GM21619 (cell line): ENCODE results near the gene TGIF2.

Experiments
- ATAC-seq: cut with Tn5 transposase; IDR thresholded peaks from one replicate; pipeline ENCODE4 v1.9.1; 2021; ENCODE audit not compliant: unreplicated experiment

The TGIF2 gene

DNA sequence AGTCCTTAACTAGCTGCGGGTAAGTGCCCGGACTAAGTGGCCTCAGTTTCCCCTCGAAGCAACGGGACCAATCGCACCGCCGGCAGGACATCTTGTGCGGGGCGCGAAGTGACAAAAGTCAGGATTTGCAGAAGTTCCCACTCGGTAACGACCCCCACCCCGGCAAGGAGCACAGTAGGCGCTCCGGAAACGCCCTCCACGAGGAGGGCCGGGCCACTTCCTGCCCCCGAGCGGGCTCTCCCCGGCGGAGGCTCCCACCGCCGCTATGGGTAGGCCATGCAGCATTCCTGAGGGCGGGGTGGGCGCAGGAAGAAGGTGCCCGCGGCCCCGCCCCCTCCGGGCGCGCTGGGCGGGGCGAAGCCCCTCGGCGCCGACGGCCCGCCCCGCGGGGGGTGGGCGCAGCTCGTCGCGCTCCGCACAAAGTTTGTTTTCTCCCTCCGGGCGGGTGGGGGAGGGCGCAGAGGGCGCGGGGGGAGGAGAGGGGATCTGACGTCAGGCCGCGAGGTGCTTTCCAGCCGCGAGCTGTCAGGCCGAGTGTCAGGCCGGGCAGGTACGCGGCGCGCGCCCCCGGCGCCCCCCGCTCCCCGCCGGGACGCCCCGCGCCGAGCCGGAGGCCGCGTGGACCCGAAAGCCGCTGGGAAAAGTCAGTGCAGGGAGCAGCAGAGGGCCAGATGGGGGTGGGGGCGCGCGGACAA lies at the start of gene TGIF2:
Gene TGIF2 (plus strand): TSS at position 495 of the 695 bp plus-strand sequence. CDS start 5,178 bp downstream, outside the sequence.
- peak; percentile 63 for ATAC-seq

DNA sequence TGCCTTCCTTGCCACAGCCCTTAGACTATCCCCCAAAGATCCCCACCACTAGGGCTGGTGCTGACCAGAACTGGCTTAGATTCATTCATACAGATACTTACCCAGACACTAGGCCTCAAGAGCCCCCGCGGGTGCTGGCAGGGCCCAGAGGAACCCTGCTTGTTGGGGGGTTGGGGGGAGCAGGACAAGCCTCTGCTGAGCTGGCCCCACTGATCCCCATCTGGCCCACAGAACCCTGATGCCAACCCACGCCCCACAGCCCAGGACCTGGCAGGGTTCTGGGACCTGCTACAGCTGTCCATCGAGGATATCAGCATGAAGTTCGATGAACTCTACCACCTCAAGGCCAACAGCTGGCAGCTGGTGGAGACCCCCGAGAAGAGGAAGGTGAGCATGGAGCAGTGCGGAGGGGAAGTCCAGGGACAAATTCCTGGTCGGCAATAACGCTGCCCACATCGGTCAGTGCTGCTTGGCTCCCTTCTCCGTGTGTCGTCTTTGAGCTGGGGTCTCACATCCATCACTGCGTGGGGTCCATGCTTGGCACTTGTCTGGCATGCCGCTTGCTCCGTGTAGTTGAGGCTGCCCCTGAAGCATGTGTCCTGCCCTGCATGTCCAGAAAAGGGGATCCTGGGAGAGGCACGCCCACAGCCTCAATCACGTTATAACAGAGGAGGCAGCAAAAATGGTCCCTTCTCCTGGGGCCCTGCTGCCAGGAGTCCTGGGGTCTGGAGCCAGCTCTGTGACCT lies 47.6 kb upstream of the TGIF2 start:
- ATAC-seq: no peak

DNA sequence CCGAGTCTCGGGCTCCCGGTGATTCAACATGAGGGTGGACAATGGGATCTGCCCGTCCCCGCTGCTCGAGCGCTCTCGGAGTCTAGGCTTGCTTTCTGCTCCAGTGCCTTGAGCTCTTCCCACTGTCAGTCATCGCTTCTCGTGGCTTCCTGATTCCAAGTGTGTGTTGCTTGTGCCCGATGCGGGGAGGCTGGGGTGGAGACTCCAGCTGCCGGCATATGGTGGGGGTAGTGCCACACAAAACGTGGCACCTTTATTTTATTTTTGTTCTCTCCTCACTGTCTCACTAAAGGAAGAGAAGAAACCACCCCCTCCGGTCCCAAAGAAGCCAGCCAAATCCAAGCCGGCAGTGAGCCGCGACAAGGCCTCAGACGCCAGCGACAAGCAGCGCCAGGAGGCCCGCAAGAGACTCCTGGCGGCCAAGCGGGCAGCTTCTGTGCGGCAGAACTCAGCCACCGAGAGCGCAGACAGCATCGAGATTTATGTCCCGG lies 46.8 kb upstream of the TGIF2 start:
- no peak for ATAC-seq

DNA sequence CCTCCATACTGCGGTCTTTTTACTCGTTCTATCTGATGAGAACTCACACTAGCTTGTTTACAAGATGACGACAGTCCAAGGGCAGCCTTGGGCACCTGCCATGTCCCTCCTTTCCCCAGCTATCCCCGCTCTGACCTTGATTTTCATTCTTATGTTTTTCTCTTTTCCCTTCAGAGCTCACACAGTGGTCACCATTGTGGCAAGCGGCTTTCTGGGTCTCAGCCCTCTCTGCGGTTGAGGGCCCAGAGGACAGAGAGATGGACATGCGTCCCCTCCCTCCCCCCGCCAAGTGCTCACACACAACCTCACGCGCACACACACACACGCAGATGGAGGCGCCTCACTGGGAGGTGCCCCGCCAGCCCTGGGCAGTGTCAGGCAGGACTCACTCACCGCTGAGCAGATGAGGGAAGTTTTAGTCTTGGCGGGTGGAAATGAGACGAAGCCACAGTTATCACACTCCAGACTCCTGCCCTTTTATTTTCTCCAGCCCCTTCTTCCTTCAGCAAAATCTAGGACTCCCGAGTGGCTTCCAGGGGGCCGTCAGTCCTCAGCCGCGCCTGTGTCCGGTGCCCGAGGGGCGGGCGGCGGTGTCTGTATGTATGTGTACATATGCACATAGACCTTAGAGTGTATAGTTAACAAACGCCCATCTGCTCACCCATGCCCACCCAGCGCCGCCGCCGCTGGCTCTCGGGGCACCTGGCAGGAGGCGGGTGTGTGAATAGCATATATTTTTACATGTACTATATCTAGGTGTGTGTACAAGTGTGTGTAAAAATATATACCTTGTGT lies 45.9 kb upstream of the TGIF2 start:
- ATAC-seq: no peak

DNA sequence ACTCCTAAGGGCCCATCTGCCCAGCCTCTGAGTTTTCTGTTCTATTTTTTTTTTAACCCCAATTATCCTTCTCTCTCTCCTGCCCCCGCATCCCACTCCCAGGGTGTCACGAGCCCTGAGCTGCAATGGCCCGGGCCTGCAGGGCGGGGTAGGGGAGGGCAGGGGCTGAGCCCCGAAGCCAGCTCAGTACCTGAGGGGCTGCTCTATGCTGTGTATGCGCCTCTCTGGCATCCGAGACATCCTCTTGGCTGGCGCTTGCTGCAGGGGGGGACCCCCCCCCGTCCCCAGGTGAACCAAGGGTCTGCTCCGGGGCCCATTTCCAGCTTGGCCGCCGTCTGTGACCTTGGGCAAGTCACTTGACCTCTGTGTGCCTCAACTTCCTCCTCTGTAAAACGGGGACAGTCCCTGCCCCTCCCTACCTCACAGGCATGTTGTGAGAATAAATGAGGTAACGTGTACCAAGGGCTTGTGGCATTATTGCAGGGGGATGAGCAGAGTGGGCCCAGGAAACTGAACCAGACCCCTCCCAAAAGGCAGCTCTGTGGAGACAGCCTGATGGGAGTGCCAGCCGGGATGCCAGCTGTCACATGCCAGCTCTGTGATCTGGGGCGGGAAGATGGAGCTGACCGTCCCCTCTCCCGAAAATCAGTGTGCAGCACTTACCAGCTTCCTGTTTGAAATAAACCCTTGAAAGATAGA lies 45.1 kb upstream of the TGIF2 start:
- no peak for ATAC-seq

DNA sequence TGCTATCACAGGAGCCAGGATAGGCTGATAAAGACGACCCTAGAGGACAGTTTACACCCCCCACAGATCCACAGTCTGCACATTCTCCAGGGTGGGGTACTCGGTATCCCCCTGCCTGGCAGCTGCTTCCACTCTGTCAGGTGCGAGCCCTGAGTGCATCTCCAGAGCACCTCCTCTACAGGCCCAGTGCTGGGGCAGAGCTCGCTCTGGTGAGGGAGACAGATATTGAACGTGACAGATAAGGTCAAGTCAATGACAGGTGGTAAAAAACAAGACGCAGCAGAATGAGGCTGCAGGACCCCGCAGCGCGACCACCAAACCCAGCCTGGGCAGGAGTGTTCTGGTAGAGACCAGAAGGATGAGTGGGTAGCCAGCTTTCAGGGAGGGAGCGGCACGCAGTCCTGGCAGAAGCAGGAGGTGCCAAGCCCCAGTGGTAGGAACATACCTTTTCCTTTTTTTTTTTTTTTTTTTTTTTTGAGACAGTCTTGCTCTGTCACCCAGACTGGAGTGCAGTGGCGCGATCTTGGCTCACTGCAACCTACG lies 44.5 kb upstream of the TGIF2 start:
- no peak for ATAC-seq

DNA sequence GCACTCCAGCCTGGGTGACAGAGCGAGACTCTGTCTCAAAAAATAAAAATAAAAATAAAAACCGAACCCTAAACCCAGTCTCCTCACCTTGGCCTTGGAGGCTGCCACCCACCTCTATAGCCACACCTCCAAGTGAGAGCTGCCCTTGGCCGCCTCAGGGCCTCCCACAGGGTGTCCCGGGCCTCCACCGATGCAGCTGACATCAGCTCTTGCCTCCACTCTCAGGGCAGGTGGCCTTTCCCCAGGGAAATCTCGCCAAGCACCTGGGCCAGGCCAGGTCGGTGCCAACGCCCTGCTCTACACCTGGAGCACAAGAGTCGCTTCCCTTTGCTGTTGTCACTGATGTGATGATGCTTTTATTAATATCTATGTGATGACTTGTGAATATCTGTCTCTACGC lies 41.0 kb upstream of the TGIF2 start:
- ATAC-seq: no peak

DNA sequence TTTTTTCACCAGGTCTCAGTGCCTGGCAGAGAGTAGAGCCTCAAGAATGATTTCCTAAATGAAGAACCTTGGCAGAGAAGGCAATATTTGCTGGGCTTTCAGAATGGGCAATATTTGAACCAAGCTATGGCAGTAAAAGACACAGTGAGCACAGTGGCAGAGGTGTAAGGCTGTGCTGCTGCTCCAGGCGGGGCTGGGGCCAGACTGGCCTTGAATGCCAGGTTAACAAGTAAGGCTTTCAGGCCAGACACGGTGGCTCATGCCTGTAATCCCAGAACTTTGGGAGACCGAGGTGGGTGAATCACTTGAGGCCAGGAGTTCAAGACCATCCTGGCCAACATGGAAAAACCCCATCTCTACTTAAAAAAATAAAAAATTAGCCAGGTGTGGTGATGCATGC lies 40.6 kb upstream of the TGIF2 start:
- ATAC-seq: no peak

DNA sequence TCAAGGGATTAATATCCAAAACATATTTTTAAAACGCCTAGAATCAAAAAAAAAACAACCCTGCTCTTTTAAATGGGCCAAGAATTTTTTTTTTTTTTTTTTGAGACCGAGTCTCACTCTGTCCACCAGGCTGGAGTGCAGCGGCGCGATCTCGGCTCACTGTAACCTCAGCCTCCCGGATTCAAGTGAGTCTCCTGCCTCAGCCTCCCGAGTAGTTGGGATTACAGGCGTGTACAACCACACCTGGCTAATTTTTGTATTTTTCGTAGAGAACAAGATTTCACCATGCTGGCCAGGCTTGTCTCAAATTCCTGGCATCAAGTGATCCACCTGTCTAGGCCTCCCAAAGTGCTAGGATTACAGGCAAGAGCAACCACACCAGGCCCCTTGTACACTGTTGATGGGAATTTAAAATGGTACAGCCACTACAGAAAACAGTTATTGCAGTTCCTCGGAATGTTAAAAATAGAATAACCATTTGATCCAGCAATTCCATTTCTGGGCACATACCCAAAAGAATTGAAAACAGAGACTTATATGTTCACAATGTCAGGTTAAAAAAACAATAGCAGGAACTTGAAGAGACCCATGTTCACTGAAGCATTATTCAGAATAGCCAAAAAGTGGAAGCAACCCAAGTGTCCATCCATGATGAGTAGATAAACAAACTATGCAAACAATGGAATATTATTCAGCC lies 35.2 kb upstream of the TGIF2 start:
- no peak for ATAC-seq

DNA sequence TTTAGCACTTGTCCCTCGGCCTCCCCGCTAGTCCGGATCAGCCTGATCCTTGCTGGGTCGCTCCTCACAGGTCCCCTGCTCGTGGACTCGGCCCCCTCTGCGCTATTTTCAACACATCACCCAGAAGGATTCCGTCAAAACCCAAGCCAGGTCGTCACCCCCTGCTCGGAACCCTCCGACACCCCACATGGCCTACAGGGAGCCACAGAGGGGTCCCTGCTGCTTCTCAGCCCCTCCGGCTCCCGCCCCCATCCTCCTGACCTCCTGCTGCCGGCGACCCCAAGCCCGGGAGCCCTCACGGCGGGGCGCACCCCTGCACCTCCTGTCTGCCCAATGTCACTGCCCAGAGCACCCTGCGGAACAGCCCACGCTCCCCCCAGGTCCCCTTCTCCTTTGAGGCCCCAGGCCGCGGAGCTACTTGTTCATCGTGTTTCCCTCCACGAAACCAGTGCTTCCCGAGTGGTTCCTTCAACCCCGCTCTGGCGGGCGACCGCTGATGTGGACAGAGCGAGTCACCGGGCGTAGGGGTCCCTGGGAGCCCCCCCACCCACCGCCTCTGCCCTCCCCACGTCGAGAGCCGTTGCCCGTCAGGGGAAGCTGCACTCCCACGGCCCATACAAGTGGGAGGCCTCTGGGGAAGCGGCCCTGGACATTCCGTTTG lies 32.7 kb upstream of the TGIF2 start:
- no peak for ATAC-seq

DNA sequence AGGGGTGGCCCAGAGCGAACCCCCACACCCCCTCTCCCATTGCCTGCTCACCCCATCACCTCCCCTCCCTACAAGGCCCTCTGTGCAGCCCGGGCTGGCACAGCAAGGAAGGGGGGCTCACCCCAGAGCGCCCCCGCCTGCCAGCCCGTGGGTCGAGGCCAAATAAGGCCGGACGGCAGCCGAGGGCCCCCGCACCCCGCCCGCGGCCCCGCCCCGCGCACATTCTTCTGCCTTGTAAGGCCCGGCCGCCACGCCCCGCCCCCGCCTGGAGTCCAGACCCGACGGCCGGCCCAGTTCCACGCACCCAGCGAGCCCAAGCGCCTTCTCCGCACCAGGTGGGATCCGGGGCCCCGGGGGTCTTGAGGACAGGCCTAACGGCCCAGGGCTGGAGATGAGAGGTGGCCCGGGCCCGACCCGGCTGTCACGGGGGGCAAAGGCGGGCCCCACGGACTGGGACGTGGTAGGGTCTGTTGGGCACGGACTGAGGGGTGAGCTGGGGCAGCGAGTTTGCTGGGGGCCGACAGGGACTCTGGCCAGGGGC lies 32.1 kb upstream of the TGIF2 start, which contains the start of gene MYL9:
Gene MYL9 (plus strand): TSS at position 293 of the 541 bp plus-strand sequence. CDS start 3,366 bp downstream, outside the sequence.
- no peak for ATAC-seq

DNA sequence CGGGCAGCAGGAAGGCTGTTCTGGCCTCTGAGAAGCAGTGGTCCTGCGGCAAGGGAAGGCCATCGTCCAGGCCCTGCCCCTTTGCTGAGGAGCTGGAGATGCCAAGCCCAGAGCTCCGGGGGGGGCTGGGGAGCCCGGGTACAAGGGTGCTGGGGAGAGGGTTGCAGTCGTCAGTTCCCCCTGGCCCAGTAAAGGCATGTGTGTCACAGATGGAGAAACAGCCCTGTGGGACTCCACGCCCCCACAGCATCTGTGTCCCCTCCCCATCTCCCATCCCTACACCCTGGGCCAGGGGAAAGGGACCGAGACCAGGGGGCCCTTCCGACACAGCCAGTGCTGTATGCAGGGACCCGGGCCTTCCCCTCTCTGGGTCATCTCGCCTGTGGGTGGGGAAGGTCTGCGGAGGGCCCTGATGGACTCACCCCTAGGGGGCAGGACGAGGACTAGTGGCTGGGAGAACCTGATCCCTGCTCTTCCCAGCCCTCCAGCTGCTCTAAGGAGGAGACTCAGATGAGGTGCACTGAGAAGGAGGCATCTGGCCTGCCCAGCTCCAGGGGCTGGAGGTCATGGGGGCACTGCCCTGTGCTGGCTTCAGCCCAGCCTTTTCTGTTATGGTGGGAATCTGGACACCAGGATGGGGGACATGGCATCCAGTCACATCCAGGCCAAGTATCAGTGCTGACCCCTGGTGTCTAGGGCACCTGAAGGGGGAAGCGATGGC lies 31.5 kb upstream of the TGIF2 start:
- ATAC-seq: no peak

DNA sequence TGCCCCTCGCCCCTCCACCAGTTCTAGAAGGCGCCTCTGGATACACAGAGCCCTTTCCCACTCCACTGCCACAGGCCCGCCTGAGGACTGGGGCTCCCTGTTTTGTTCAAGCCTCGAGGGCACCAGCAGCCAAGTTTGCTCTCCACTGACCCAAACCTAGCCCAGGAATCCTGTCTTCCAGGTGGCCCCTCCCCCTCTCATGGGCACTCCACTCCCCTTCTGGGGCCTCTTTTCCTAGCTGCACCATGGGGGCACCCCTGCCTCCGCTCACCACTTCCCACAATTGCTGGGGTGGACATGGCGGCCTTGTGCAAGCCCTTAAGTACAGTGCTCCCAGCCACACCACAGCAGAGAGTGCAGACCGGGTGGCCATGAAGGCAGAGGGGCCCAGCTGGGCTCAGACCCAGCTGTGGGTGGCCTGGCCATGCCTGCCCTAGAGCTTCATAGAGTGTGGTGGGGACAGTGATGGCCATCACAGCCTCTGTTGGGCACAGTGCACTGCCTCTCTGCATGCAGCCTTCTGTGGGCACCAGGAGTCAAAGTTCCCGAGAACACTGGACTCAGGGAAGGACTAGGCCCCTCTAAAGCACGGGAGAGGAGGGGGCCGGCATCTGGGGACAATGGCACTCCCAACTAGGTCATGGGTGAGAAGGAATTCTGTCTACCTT lies 30.7 kb upstream of the TGIF2 start:
- ATAC-seq: no peak

DNA sequence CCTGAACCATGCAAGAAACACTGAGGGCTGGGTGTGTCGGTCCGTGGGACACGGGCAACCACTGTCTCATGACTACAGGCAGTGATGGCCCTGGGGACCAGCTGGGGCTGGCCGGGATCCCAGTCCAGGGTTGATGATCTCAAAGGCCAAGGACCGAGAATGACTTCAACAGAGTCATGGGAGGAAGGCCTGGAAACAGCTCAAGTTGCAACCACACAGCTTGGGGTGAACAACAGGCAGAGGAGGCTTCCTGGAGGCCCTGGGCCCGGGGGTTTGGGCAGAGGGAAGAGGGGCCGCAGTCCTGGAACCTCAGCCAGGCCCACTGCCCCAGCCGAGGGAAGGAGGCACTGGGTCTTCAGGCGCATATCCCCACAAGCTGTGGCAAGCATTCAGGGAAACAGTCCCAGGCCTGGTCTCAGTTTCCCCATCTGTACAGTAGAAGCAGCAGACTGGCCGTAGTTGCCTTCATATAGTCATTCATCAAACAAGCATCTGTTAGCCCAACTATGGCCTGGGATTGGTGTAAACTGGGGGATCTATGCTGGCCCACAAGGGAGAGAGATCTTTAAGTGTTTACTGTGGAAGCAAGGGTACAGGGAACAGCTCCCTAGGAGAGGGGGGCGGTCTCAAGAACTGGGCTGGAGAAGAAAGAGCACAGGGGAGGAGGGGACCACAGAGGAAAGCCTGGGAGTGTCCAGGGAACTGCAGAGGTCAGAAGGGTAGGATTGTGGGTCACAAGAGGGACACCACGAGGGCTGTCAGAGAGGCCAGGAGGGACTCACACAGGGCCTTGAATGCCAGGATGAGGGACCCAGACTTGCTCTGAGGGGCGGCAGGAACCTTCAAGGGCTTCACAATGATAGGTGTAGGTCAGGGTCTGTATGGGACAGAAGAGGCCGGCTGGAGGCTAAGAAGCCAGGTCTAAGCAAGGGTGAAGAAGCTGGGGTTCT lies 29.9 kb upstream of the TGIF2 start:
- ATAC-seq: no peak

DNA sequence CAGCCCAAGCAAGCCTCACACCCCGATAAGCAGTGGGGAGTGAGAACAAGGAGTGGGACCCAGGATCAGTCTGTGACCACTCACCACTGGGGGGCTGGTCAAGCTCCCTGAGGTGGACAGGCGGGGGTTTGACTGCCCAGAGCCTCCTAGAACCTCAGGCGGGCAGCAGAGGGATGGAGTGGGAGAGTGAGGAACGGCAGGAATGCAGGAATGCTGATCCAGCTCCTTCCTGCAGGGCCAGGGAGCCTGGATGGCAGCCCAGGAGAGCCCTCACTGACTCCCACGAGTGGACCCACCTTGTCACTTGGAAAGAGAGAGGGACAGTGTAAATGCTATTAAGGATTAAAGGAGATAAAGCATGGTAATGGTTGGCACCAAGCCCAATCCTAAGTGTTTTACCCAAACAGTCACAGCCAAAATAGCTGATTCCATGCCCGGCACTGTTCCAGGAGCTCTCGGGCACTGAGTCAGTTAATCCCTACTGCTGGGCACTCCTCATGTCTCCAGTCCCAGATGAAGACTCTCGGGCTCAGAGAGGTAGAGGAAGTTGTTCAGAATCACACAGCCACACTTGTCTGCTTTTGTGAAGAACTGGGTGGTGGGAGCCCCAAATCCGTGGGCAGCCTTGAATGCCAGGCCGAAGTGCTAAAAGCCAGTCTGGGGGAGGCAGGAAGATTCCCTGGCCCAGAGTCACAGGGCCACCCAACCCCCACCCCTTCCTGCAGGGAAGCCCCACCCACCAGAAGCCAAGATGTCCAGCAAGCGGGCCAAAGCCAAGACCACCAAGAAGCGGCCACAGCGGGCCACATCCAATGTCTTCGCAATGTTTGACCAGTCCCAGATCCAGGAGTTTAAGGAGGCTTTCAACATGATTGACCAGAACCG lies 29.0 kb upstream of the TGIF2 start:
- ATAC-seq: no peak
